GM19351 (cell line): ENCODE data around the gene HOXB13.

Experiments used
- ATAC-seq: cut with Tn5 transposase; IDR thresholded peaks from one replicate; pipeline ENCODE4 v1.9.1; 2021; ENCODE audit warnings: mild to moderate bottlenecking, moderate library complexity; ENCODE audit not compliant: unreplicated experiment

The HOXB13 gene

GRCh38 chr17:48748718-48749566 is 20.4 kb upstream of the HOXB13 start:
- ATAC-seq, result no peak

GRCh38 chr17:48747445-48748363 is 19.2 kb upstream of the HOXB13 start:
- ATAC-seq, result no peak

GRCh38 chr17:48746916-48747444 is 18.4 kb upstream of the HOXB13 start:
- no peak for ATAC-seq

- no peak for ATAC-seq
Measured at GRCh38 chr17:48745381-48746275, 17.1 kb upstream of the HOXB13 start.

GRCh38 chr17:48740537-48740936 is 12.0 kb upstream of the HOXB13 start:
- no peak for ATAC-seq

- ATAC-seq, result no peak
Measured at GRCh38 chr17:48738803-48739526, 10.4 kb upstream of the HOXB13 start.

- no peak for ATAC-seq
Measured at GRCh38 chr17:48738424-48738802, 9.9 kb upstream of the HOXB13 start.

- ATAC-seq, result no peak
Measured at GRCh38 chr17:48737330-48738043, 8.9 kb upstream of the HOXB13 start.

- no peak for ATAC-seq
Measured at GRCh38 chr17:48735062-48735351, 6.5 kb upstream of the HOXB13 start.

- ATAC-seq, result no peak
Measured at GRCh38 chr17:48734333-48735061, 5.9 kb upstream of the HOXB13 start.

GRCh38 chr17:48733632-48734328 is 5.2 kb upstream of the HOXB13 start:
- ATAC-seq, result no peak

- ATAC-seq, result no peak
Measured at GRCh38 chr17:48732688-48733629, 4.4 kb upstream of the HOXB13 start.

GRCh38 chr17:48731355-48731754 is 2.8 kb upstream of the HOXB13 start:
- ATAC-seq, result no peak

- ATAC-seq, result no peak
Measured at GRCh38 chr17:48730240-48730550, 1.6 kb upstream of the HOXB13 start.

GRCh38 chr17:48729335-48730239 is 1.0 kb upstream of the HOXB13 start:
- no peak for ATAC-seq

- no peak for ATAC-seq
Measured at GRCh38 chr17:48727415-48728175, 955 bp downstream of the HOXB13 start.
